ENCODE measurements around the gene ACTMAP. TPM values are rescaled to one million over a fixed set of nuclear protein-coding genes. Genes with fewer than 3 reads are reported as not detected.
A peak's percentile ranks its signal among the peaks of the same experiment; 100 is the strongest.

Gene ACTMAP
- total and polyA plus RNA-seq, 2 of the 13 experiments (the other 11 are each of a cell fraction or from before 2014, with no cell fraction given) = 2.2 to 7.9 TPM

DNA sequence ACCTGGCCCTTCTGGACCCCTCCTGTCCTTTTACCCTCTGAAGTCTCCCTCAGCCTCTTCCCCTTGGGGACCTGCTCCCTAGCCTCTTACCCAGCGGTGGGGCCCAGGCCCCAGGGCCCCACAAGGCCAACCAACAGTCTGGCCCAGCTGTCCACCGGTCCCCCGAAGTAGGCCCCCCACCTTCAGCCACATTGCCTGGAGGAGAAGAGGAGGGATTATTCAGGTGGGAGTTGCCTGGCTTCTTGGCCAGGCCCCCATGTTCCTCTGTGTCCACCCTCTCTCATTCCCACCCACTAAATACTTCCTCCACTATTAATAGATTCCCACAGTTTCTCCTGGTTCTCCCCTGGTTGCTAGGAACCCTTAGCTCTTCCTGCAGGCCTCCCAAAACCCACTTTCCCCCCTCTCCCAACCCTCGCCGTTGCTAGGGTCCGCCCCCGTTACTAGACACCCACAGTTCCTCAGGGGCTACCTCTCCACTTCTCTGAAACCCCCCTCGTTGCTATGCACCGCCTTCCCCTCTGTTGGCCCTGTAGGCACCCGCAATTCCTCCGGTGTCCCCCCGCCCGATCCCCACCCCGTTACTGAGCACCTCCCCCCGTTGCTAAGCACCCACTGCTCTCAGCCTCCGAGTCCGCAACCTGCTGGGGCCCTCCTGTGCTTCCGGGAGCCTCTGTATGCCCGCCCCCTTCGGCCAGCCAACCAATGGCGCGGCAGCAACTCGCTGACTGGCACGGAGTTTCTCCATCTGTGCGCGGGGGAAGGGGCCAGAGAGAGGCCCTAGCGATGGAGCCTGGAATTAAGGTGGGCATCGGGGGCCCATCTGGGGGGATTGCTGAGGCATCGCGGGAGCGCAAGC is 35.6 kb downstream of the ACTMAP start:
- Histone ChIP-seq H3K79me2 (ENCODE audit: insufficient read depth, low read length) (peaks cover 24% of the 10 kb centered on the region), H3K9ac (ENCODE audit: insufficient read depth, low read depth, low read length) (peak overlapping the region; percentile 96), H3K4me1 (ENCODE audit: insufficient read depth, low read length) (peaks cover 24% of the 10 kb centered on the region), H3K4me2 (ENCODE audit: low read depth, low read length) (peak overlapping the region; percentile 94), H4K20me1 (ENCODE audit: insufficient read depth, low read length) (0 out of 2 replicates have a peak, but pooled peaks cover 4% of the 10 kb centered on the region), H3K36me3 (replicated peaks in 1 of 2; ENCODE audit: control insufficient read depth in 1 of 2, insufficient read depth in 2 of 2, low read length in 2 of 2) (peaks cover 2 to 4% of the 10 kb centered on the region in 2 experiments; a peak in 3 of 5 replicates), H3K9me3 (ENCODE audit: low read length) (no peaks in the 10 kb centered on the region), H3K27me3 (ENCODE audit: control insufficient read depth in 1 of 2, insufficient read depth in 2 of 2, low read length in 2 of 2) (no peaks in the 10 kb centered on the region; a peak in 1 of 5 replicates), H2AFZ (ENCODE audit: low read length) (no peak overlapping the region), H3K4me3 (replicated peaks in 1 of 3; ENCODE audit: insufficient read depth in 1 of 3, low read depth in 2 of 3, low read length in 3 of 3) (peak overlapping the region; percentile 90 to 99 (median 92)), H3K27ac (ENCODE audit: extremely low read length, insufficient read depth, low read length) (peak overlapping the region; percentile 95)
- ChIA-PET POLR2A (interaction anchor here (1.0 kb wide), 1 partner anchor 63 kb away, joined by 6 read pairs; the partner anchor contains the start of gene RAB4B), CTCF (ENCODE audit: low intra/inter-chr PET ratio, low total read pairs) (no interaction called here)
- peak; percentile 64 for FAIRE-seq
- WGBS (ENCODE audit: low lambda C conversion rate) = 7% methylated on average over 26 of the region's 31 CpGs
- peak; percentile 81 for DNase-seq (ENCODE audit: low spot score)
- peak; percentile 81 for ATAC-seq
- BruUV-seq (replicated peaks) = no TSS peak
- intact Hi-C loops (cut with micrococcal nuclease; ENCODE audit: unreplicated experiment) = loop anchor here (5.0 kb wide), 1 partner anchor 93 kb away; no protein-coding TSS in a partner anchor
- in situ Hi-C loops (cut with HindIII; ENCODE audit: extremely low pct_ligation_motif_present, low pct_unique_long_range_greater_than_20kb) = loop anchor here (5.0 kb wide), 1 partner anchor 38 kb away; the partner anchor contains the start of genes ACTMAP and SNRPA
- TF ChIP-seq, protein P1, sequence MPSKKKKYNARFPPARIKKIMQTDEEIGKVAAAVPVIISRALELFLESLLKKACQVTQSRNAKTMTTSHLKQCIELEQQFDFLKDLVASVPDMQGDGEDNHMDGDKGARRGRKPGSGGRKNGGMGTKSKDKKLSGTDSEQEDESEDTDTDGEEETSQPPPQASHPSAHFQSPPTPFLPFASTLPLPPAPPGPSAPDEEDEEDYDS (CRISPR knock-in tag; IDR thresholded peaks at IDR 0.05) = 0 out of 2 replicates have a peak, but pooled peaks have one; percentile 21
- TF ChIP-seq ZNF674 (CRISPR knock-in tag; IDR thresholded peaks at IDR 0.05; ENCODE audit: low read depth) = no peak
- no peak for TF ChIP-seq ZNF441 (CRISPR knock-in tag; IDR thresholded peaks at IDR 0.05; ENCODE audit: borderline replicate concordance)
- TF ChIP-seq CEBPG (CRISPR knock-in tag; IDR thresholded peaks at IDR 0.05) = no peak
- no peak for TF ChIP-seq SIN3B (IDR thresholded peaks at IDR 0.05; ENCODE audit: low read length)
- TF ChIP-seq ZNF773 (CRISPR knock-in tag; IDR thresholded peaks at IDR 0.05; ENCODE audit: borderline replicate concordance) = no peak
- no peak for TF ChIP-seq SP140L (CRISPR knock-in tag; IDR thresholded peaks at IDR 0.05; ENCODE audit: borderline replicate concordance)
- no peak for TF ChIP-seq ZSCAN25 (CRISPR knock-in tag; IDR thresholded peaks at IDR 0.05)
- no peak for TF ChIP-seq FOXO4 (CRISPR knock-in tag; conservative IDR thresholded peaks at IDR 0.05)
- no peak for TF ChIP-seq PTBP1 (IDR thresholded peaks at IDR 0.05; ENCODE audit: low read depth, low read length, poor library complexity, severe bottlenecking)
- peak; percentile 24 for TF ChIP-seq HNRNPLL (IDR thresholded peaks at IDR 0.05; ENCODE audit: low read depth, low read length, poor library complexity, severe bottlenecking)
- TF ChIP-seq ZBTB40 (IDR thresholded peaks at IDR 0.05) = no peak
- TF ChIP-seq ZBTB40 (CRISPR knock-in tag; IDR thresholded peaks at IDR 0.05) = no peak
